ENCODE results near the gene SYNJ1. TPM values are rescaled to one million over a fixed set of nuclear protein-coding genes. Genes with fewer than 3 reads are reported as not detected.
"Not testable (repeated sequence)": the region's sequence is repeated elsewhere in the genome, so short reads cannot be mapped to it uniquely, and the experiment has no call there.

SYNJ1 gene
- total and polyA plus RNA-seq, 2 donors from 2014 or later: 6.6 to 24.3 TPM

DNA sequence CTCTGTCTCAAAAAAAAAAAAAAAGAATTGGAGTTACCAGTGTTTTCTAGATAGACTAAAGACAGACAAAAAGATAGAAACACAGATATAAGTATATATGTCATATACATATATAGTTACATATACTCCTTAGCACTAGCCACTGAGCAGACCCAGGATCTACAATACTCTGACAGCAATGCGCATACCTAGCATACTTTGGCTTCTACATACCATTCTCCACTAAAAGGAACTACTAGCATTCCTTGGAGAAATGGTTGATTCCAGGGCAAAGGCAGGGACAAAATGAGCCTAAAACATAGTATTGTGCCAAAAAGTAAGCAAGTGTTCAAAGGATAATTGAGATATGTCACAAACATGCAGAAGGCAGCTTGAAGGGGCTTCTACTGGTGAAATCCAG is 22.7 kb downstream of the SYNJ1 start:
- Histone ChIP-seq H3K27me3 (ENCODE audit: control insufficient read depth, insufficient read depth, low read length) (no peaks in the 10 kb centered on the region), H3K4me3 (ENCODE audit: low read length in 3 of 3) (no peak overlapping the region), H3K9ac (ENCODE audit: low read length in 3 of 3) (no peak overlapping the region), H3K36me3 (ENCODE audit: control insufficient read depth in 2 of 3, insufficient read depth in 3 of 3, low read length in 3 of 3) (no peaks in the 10 kb centered on the region), H3K9me3 (ENCODE audit: control insufficient read depth in 2 of 3, insufficient read depth in 1 of 3, low read length in 3 of 3) (no peaks in the 10 kb centered on the region), H3K4me1 (ENCODE audit: control insufficient read depth in 2 of 3, insufficient read depth in 2 of 3, low read depth in 1 of 3, low read length in 3 of 3) (no peaks in the 10 kb centered on the region), H3K27ac (ENCODE audit: low read depth in 2 of 2, low read length in 2 of 2) (no peak overlapping the region)
- DNase-seq (no peak), FAIRE-seq (no peak)
- TF ChIP-seq CTCF (IDR thresholded peaks at IDR 0.05; ENCODE audit: borderline replicate concordance, extremely low read depth, insufficient read depth): no peak
- intact Hi-C loops (cut with DNase I): no loop called here

DNA sequence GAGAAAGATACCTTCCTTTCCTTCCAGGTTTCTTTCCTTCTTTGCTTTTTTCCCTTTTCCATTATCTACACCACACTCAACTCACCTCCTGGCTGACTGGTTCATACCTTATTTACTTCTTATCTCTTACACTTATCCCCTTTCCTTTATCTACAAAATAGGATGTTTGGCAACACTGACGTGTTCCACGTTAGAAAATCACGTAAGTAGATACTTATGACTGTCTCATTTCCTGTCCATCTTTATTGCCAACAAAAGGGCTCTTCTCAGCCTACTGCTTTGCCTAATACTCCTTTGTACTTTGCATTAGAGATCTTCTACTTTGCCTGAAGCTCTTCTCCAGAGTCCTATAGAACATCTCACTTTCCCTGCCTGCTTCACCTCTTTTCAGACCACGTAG is 25.1 kb downstream of the SYNJ1 start:
- FAIRE-seq (no peak), DNase-seq (no peak)
- intact Hi-C loops (cut with DNase I): no loop called here
- Histone ChIP-seq H3K27ac (ENCODE audit: low read depth in 2 of 2, low read length in 2 of 2) (no peak overlapping the region), H3K9ac (ENCODE audit: low read length in 3 of 3) (no peak overlapping the region), H3K4me1 (ENCODE audit: control insufficient read depth in 2 of 3, insufficient read depth in 2 of 3, low read depth in 1 of 3, low read length in 3 of 3) (no peaks in the 10 kb centered on the region), H3K36me3 (ENCODE audit: control insufficient read depth in 2 of 3, insufficient read depth in 3 of 3, low read length in 3 of 3) (no peaks in the 10 kb centered on the region), H3K27me3 (ENCODE audit: control insufficient read depth, insufficient read depth, low read length) (no peaks in the 10 kb centered on the region), H3K9me3 (ENCODE audit: control insufficient read depth in 2 of 3, insufficient read depth in 1 of 3, low read length in 3 of 3) (no peaks in the 10 kb centered on the region), H3K4me3 (ENCODE audit: low read length in 3 of 3) (no peak overlapping the region)
- no peak for TF ChIP-seq CTCF (IDR thresholded peaks at IDR 0.05; ENCODE audit: borderline replicate concordance, extremely low read depth, insufficient read depth)

- H3K4me3 ChIP-seq (ENCODE audit: low read length in 3 of 3): no peak overlapping the region
- no peaks in the 10 kb centered on the region for H3K4me1 ChIP-seq (ENCODE audit: control insufficient read depth in 2 of 3, insufficient read depth in 2 of 3, low read depth in 1 of 3, low read length in 3 of 3)
- no peak overlapping the region for H3K9ac ChIP-seq (ENCODE audit: low read length in 3 of 3)
- no peak overlapping the region for H3K27ac ChIP-seq (ENCODE audit: low read depth in 2 of 2, low read length in 2 of 2)
- H3K36me3 ChIP-seq (ENCODE audit: control insufficient read depth in 2 of 3, insufficient read depth in 3 of 3, low read length in 3 of 3): no peaks in the 10 kb centered on the region
- no peak for FAIRE-seq
- no peak for TF ChIP-seq CTCF (IDR thresholded peaks at IDR 0.05; ENCODE audit: borderline replicate concordance, extremely low read depth, insufficient read depth)
- H3K9me3 ChIP-seq (ENCODE audit: control insufficient read depth in 2 of 3, insufficient read depth in 1 of 3, low read length in 3 of 3): no peaks in the 10 kb centered on the region
- no peaks in the 10 kb centered on the region for H3K27me3 ChIP-seq (ENCODE audit: control insufficient read depth, insufficient read depth, low read length)
- intact Hi-C loops (cut with DNase I): no loop called here
- DNase-seq: no peak
These were observed 28.7 kb downstream of the SYNJ1 start for GRCh38 chr21:32698971-32699693.

DNA sequence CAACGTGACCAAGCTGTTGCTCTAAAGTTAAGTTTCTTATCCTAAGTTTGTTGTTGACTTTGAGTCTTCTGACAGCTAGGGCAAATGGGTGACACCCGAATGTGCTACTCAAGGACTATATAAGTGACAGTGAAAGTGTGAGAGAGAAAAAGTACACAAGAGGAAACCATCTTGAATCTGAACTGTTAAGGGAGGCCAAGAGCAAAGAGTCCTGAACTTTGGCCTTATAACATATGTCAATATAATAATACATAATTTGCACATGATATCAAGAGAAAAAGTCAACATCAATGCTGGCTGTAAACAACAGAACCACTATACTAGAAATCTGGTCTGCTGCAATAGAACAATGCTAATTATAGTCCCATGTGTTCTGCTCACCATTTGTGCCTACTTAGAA is 29.5 kb downstream of the SYNJ1 start:
- DNase-seq (no peak), FAIRE-seq (no peak)
- Histone ChIP-seq H3K4me3 (ENCODE audit: low read length in 3 of 3) (no peak overlapping the region), H3K9me3 (ENCODE audit: control insufficient read depth in 2 of 3, insufficient read depth in 1 of 3, low read length in 3 of 3) (no peaks in the 10 kb centered on the region), H3K36me3 (ENCODE audit: control insufficient read depth in 2 of 3, insufficient read depth in 3 of 3, low read length in 3 of 3) (no peaks in the 10 kb centered on the region), H3K27me3 (ENCODE audit: control insufficient read depth, insufficient read depth, low read length) (no peaks in the 10 kb centered on the region), H3K9ac (ENCODE audit: low read length in 3 of 3) (no peak overlapping the region), H3K27ac (ENCODE audit: low read depth in 2 of 2, low read length in 2 of 2) (no peak overlapping the region), H3K4me1 (ENCODE audit: control insufficient read depth in 2 of 3, insufficient read depth in 2 of 3, low read depth in 1 of 3, low read length in 3 of 3) (no peaks in the 10 kb centered on the region)
- no peak for TF ChIP-seq CTCF (IDR thresholded peaks at IDR 0.05; ENCODE audit: borderline replicate concordance, extremely low read depth, insufficient read depth)
- intact Hi-C loops (cut with DNase I): no loop called here

DNA sequence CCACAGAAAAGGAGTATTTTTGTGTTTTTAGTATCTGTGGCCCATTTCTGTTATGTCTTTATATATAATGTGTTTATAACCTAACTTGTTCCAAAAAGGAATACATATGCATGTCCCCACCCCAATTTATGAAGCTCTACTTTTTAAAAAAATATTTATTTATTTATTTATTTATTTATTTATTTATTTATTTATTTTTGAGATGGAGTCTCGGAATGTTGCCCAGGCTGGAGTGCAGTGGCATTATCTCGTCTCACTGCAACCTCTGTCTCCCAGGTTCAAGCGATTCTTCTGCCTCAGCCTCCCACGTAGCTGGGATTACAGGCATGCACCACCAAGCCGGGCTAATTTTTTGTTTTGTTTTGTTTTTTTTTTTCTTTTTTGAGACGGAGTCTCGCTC is 32.3 kb downstream of the SYNJ1 start:
- H3K36me3 ChIP-seq (ENCODE audit: control insufficient read depth in 2 of 3, insufficient read depth in 3 of 3, low read length in 3 of 3); H3K9me3 ChIP-seq (ENCODE audit: control insufficient read depth in 2 of 3, insufficient read depth in 1 of 3, low read length in 3 of 3); DNase-seq; H3K4me3 ChIP-seq (ENCODE audit: low read length in 3 of 3); H3K4me1 ChIP-seq (ENCODE audit: control insufficient read depth in 2 of 3, insufficient read depth in 2 of 3, low read depth in 1 of 3, low read length in 3 of 3); intact Hi-C loops (cut with DNase I); FAIRE-seq; H3K9ac ChIP-seq (ENCODE audit: low read length in 3 of 3); H3K27me3 ChIP-seq (ENCODE audit: control insufficient read depth, insufficient read depth, low read length); H3K27ac ChIP-seq (ENCODE audit: low read depth in 2 of 2, low read length in 2 of 2): not testable (repeated sequence)

Data from kidney (tissue), 14 donors.